Measurements from ENCODE around the gene DEDD. TPM values are rescaled to one million over a fixed set of nuclear protein-coding genes. Genes with fewer than 3 reads are reported as not detected.

The DEDD gene
- 24.9 TPM for total RNA-seq

- ATAC-seq: peak; percentile 95
These were observed at the start of gene DEDD for GRCh38 chr1:161132410-161133219. DEDD (minus strand) TSS chr1:161132667; CDS start chr1:161124462, 8,205 bp downstream.

- ATAC-seq: peak; percentile 18
These were observed 49.7 kb upstream of the DEDD start for GRCh38 chr1:161182214-161182613.

GRCh38 chr1:161180639-161181038, 48.2 kb upstream of the DEDD start:
- no peak for ATAC-seq

GRCh38 chr1:161179698-161180097, 47.2 kb upstream of the DEDD start:
- ATAC-seq: peak; percentile 76

DNA sequence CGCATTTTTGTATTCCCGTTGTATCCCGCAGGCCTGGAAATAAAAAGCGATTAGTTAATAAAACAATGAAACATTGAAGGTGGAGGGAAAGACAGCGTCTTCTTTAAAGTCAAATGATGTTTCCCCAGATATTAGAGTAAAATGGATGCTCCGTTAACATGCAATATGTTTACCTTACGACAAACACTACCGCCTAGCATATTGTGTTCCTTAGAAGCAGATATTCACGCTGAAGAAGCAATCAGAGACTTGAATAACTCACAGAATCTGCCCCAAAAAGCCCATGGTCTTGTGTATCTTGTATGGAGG, 45.4 kb upstream of the DEDD start:
- ATAC-seq: no peak

- ATAC-seq: peak; percentile 87
These were observed 44.9 kb upstream of the DEDD start, which contains the start of gene B4GALT3 for GRCh38 chr1:161177112-161177935. B4GALT3 (minus strand) TSS chr1:161177507; CDS start chr1:161176060, 1,447 bp downstream.

- ATAC-seq: peak; percentile 21
These were observed 44.1 kb upstream of the DEDD start for GRCh38 chr1:161176468-161177111.

GRCh38 chr1:161175771-161176453, 43.4 kb upstream of the DEDD start:
- no peak for ATAC-seq

DNA sequence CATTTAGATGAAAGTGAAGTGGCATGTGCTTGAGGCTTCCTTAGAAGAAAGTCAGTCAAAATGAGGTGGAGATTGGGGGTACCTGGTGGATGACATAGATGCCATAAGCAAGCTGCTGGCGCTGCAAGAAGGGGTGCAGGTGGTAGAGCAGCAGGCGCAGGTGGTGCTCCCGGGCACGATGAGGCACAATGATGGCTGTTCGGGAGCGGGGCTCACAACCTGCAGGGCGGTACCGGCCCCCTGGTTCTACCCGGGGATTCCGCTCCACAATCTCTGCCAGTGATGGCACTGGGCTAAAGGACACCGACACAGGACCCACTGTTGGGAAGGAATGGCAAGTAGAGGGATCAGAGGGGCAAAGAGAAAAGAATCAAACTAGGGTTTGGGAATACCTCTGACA, 42.4 kb upstream of the DEDD start:
- no peak for ATAC-seq

DNA sequence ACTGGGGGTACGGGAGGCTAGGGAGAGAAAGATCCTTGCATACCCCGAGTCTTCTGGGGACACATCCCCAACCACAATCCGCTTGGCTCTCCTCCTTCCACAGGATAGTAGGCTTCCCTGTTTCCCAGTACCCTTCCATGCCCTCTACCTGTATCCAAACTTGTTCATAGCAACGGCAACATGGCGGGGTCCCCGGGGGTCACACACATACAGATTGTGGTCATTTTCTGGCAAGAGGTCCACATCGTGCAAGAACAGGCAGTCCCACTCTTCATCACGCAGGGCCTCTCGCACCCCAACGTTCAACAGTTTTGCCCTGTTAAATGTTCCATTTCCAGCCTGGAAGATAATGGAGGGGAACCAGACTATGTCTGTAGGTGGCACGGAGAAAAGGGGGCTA, 41.2 kb upstream of the DEDD start:
- ATAC-seq: no peak

- no peak for ATAC-seq
These were observed 40.4 kb upstream of the DEDD start for GRCh38 chr1:161172776-161173376.

DNA sequence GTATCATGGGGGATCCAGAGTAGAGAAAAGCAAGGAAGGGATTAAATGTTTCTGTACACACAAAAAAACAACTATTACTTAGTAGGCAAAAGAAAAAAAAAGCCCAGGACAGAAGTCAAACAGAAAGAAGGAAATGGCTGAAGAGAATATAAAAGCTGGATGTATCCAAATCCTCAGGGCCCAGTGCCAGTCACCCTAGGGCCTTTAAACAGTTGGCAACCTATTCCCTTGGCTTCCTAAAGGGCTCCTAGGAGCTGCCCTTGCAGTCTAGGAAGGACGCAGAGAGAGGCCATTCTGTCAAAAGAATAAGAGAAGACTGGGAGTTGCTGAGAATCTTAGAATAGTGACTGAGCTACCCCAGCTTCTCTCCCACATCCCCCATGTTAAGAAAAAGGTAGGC, 39.9 kb upstream of the DEDD start:
- ATAC-seq: no peak

GRCh38 chr1:161171696-161172095, 39.2 kb upstream of the DEDD start:
- no peak for ATAC-seq

DNA sequence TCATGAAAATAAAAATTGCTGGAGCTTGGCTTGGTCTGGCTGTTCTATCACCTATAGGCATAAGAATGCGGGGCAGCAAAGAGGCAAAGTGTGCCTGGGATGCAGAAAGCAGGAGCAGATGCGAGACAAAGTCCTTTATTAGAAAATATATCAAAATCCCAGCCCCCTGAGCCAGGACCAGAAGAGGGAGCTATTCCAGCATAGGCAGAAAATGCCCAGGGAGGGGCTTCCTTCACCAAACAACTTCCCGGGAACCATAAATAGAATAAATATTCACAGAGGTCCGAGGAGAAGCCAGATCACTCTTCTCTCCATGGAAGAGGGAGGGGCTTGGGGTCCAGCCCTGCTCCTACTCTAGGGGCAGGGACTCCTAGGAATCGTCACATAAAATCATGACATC, 38.7 kb upstream of the DEDD start:
- no peak for ATAC-seq

- no peak for ATAC-seq
These were observed 36.4 kb upstream of the DEDD start for GRCh38 chr1:161168906-161169305.

GRCh38 chr1:161166669-161167548, 34.4 kb upstream of the DEDD start:
- no peak for ATAC-seq

DNA sequence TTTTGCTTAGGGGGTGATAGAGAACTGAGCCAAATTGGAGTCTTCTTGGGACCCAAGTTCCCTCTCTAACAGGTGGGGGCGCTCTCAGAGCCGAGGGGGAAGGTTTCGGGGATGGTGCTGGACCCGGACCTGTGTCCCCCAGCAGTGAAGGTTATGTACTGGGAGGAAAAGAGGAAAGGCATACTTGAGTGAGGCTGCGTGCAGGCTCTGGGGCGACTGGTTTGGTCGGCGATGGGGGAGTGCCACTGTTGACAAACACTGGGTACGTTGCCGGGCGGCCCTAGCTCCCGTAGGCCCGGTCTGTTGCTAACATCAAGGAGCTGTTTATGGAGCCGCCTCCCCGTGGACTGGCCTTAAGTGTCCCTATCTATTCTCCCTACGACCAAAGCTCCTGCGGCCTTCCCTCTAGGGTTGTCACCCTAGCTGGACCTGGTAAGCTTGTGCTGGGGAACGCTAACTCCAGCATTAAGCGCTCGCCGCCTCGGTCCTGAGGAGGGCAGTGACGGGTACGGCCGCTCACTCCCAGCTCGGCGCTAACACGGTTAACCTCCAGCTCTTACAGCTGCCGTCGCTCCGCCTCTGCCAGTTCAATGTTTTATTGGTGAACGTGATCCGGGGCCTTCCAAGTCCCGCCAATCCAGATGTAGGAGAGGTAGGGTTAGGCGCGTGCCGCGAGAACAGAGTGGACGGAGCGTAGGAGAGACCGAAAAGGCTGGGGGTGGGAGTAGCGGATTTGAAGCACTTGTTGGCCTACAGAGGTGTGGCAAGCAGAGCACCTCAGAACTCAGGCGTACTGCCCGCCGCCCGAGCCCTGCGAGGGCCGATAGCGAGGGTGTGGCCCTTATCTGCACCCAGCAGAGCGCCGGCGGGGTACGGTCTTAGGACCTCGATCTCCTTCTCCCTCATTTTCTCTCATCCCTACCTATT, 33.5 kb upstream of the DEDD start, which contains the start of gene PPOX:
Gene PPOX, plus strand, starts transcription at position 685 of the 927 bp plus-strand sequence. CDS start 422 bp downstream, outside the sequence.
- ATAC-seq: peak; percentile 95

- no peak for ATAC-seq
These were observed 32.6 kb upstream of the DEDD start for GRCh38 chr1:161164901-161165610.

GRCh38 chr1:161163793-161164192, 31.3 kb upstream of the DEDD start:
- no peak for ATAC-seq
